Measurements from ENCODE around the gene NCKAP5. TPM values are rescaled to one million over a fixed set of nuclear protein-coding genes. Genes with fewer than 3 reads are reported as not detected.
"Not testable (repeated sequence)": the region's sequence is repeated elsewhere in the genome, so short reads cannot be mapped to it uniquely, and the experiment has no call there.

The NCKAP5 gene
- total RNA-seq, 1 donor from 2014 or later: 33.3 TPM

DNA sequence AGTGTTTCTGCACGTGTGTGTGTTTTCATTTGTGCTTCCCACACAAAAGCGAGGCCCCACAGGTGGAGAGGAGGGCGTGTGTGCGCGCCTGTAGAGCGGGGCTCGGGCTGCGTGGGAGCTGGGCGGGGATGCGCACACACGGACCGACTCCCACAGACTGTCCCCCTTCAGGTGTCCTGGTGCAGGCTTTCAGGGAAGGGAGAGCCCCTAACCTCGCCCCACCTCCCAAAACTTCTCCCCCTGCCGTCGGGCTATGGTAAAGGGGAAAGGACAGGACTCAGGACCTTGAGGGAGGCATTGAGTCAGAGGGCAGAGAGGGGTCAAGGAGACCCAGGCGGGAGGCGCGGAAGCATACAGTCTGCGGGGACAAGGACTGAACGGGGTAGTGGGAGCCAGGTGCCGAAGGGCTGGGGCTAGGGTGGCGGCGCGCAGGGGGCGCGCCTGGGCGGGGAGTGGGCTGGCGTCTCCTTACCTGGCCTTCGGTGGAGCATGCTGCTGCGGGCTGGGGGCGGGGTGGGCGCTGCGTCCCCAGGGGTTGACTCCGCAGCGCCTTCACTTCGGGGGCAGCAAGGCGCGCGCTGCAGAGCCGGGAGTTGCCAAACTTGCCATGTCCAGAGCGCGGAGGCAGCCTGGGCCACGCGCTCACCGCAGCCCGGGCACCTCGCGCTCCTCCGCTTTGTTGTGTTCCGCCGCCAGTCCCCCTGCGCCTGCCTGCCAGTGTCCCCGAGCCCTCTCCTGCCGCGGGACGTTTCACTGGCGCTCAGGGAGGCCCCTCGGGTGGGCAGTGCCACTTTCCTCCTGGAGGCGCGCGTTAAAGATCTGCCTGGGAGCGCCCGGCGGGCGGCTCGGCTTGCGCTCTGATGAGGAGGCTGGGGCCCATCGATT, 302.0 kb downstream of the NCKAP5 start:
- DNase-seq: no peak

DNA sequence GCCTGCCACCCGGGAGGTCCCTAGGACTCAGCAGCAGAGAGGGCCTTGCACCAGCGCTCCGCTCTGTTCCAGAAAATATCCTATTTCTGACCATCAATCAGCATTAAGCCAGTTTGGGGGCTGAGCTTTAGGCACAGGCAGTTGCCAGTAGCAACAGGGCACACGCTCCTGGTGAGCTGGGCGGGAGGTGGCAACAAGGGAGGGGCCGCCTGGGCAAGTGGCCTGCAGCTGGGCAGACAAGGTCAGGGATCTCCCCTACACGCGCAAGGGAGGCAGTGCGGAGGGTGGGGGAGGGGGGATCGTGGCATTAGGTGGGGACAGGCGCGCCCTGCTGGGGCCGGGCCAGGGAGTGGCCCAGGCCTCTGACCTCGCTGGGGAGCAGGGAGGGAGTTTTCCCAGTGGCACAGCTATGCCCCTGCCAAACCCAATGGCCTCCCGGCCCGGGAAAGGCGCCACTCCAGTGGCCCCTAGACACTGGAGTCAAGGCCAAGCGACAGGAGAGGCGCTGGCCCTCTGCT, 302.8 kb downstream of the NCKAP5 start:
- DNase-seq: no peak

DNA sequence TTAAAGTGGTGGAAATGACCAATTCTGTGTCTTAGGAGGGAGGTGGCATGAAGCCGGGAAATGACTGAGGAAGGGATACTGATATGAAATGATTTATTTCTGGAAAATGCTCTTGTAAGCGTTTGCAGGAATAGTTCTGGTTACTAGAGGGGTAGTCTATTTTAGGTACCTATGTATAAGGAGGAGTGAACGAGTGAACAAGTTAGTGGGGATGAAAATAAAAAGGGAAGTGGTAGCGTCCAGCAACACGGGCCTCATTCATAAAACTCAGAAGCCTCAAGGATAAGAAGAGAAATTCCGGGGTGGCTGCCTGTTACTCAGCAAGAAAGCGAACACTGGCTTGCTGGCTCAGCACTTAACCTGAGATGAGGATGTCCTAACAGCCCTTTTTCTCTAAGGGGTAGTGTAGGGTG, 303.3 kb downstream of the NCKAP5 start:
- DNase-seq: no peak

DNA sequence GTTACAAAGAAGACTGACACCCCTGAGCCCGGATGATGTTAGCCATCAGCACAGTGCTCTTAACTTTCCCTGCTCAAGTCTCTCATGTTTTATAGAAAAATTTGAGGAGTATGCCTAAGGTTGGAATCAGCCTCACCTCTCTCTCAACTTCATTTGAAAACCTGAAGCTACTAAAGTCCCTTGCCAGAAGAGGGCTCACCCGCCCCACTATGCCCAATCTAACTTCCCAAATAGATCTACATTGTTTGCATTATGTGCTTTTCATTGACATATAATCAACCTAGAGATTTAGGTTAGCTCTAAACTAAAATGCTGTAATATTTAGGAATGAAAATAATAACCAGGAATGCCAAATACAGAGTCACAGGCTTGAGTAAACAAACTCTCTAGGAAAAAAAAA, 305.4 kb downstream of the NCKAP5 start:
- no peak for DNase-seq

DNA sequence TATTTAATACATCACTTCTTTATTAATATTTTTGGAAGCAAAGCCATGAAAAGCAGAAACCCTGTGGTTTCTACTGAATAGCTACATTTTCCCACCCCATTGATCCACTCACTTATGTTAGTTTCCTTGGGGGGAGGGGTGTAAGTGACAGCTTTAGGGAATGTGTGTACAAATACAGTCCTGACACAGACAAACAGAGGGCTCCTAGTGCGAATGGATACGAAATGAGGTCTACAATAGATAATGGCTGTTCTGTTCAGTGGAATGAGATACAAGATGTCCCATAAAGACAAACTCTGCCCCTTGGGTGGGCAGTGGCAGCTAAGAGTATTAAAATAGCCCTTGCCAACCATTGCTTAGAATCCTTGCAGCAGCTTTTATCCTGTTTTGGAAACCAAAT, 312.9 kb downstream of the NCKAP5 start:
- DNase-seq: no peak

DNA sequence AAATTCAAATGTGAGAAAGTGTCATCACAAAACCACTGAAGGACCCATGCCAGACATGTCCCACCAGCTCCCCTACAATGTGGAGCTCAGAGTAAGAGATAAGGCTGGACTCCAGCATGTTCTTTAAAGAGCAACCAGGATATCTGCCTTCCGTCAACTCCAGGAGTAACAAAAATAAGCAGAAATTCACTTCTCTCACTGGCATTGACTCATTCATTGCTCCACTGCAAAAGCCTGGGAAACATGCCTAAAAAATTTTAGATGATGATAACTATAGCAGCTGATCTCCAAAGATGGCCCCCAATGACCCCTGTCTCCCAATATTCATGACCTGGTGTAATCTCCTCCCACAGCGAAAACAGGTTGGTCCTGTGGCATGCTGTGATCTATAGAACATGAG, 314.5 kb downstream of the NCKAP5 start:
- no peak for DNase-seq

DNA sequence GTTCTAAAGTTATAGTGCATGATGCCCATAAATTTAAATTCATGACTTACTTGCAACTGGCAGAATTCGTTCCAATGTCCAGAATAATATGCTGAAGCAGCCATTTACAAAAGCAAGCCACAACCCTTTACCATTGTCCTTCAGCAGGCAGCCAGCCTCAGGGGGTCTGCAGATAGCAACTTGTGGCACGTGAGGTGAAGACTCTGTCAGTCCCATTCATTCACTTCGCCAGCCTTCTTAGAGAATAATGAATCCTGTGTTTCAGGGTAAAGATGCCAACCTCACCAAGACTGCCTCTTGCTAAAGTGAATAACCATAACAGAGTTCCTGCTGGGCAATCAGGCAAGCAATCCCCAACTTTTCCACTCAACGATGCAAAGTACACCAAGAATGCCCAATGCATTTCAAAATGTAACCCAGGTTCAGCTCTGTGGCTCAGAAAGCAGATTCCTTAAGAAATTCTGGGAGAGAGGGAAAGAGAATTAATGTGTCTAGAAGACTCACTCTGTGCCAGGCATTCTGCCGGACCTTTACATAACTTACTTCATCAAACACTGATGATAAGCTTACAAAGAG, 315.4 kb downstream of the NCKAP5 start:
- no peak for DNase-seq

DNA sequence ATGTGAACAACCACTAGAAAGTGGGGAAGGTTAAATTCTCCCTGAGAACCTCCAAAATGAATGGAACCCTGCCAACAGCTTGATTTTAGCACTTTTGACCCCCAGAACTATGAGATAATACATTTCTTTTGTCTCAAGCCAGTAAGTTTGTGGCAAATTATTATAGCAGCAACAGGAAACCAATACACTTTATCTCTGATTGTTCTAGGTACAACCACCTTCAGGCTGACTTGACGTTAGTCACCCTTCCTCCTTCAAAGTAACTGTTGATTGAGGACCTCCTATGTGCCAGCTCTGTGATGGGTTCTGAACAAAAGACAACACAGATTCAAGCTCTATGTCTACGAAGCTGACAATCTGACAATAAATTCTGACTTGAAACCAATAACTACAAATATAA, 318.9 kb downstream of the NCKAP5 start:
- no peak for DNase-seq

DNA sequence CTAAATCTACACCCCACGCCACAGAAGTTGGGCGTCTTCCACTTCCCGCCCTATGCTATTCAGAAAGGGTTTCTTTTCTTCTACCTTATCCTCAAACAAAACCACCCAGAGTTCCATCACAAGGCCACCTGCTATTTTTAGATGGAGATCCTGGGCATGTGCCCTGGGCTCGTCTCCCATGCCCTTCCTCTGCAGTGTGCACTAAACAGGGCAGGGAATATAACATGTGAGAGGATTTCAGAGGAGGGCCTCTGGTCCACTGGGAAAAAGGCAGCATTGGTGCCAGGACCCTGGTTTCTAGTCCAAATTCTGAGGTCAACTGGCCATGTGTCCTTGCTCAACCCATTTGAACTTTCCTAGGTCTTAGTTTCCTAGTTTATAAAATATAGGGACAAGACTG, 320.0 kb downstream of the NCKAP5 start:
- DNase-seq: no peak

DNA sequence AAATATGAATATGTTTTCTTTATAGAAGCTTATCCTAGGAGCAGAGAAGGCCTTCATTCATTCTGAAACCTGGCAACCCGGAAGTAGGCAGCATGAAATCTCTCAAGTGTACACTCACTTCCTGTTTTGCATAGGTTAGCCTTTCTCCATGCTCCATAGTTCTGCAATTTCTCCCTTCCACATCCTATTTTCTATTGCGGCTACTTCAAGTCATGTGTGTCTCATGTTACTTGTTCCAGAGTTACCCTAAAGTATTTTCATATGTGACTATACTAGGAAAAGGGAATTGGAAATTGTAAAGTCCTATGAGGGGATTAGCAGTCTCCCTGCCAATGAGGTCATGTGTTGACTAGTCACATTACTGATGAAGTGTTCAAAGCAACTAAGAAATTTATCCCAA, 320.6 kb downstream of the NCKAP5 start:
- peak; percentile 28 for DNase-seq

DNA sequence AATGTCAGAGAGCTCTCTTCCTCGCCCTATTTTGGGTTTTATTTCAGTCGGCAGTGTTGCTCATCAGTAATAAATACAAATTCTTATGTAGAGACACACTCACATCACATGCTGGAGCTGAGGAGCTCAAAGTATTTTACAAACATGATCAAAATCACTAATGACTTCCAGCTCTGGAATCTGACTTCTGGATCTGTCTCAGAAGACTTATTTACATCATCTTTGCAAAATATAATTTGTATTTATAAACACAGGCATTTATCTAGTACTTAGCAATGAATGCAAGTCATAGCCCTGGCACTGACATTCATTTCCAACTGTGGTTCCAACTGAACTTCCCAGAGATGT, 327.1 kb downstream of the NCKAP5 start:
- peak; percentile 92 for DNase-seq

DNA sequence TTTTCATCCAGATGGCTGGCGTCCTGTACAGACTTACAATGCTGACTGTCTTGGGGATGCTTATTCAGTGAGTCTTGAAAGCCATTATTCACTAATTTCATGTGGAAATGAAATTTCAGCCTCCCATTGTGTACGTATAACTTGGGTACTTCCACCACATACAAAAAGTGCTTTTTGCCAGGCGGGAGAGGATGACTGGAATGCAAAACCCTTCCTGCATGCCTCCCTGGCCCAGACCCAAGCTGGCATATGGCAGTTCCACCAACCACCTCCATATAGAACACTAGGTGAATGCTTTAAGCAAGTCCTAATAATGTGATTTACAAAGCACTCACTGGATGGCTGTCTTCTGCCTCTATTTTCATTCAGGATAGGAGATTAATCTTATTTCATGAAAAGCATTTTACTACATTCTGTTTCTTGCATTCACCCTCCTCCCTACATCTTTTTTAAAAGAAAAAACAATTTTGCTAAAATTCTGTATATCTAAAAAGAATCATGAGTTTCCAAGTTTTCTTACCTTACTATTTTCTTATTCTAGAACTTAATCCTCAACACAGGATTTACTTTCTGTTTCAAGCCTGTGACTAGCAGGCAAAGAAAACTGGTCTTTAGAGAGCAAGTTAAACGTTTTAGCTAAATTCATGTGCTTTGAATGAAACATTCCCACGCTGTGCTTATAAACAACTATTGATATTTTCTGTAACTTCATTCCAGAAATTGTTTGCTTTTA, 327.6 kb downstream of the NCKAP5 start:
- DNase-seq: no peak

DNA sequence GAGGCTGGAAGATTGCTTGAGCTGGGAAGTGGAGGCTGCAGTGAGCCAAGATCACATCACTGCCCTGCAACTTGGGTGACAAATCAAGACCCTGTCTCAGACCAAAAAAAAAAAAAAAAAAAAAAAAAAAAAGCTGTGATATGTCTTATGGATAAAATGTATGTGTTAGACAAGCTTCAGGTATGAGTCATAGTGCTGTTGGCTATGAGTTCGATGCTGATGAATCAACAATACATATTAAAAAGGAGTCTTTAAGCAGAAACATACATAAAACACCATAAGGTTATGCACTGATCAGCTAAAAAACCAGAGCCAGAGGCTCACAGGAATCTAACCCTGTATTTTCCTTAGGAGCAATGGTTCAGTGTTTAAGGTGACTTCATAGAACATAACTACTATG, 332.3 kb downstream of the NCKAP5 start:
- no peak for DNase-seq

DNA sequence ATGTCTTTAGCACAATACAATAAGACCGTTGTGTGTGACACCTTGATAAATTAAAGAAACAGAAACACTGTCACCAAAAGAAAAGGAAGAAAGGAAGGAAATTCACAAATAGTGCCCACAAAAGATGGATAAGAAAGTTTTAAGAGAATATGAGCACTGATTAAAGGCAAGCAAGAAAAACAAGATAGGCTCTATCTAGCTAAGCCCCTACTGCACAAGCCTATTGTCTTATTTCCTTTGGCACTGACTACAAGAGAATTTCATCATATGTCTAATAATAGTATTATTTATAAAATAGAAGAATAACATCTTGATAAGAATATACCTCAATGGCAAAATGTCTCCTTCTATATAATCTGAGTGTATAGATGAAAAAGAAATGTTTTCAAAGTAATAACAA, 335.7 kb downstream of the NCKAP5 start:
- DNase-seq: no peak

DNA sequence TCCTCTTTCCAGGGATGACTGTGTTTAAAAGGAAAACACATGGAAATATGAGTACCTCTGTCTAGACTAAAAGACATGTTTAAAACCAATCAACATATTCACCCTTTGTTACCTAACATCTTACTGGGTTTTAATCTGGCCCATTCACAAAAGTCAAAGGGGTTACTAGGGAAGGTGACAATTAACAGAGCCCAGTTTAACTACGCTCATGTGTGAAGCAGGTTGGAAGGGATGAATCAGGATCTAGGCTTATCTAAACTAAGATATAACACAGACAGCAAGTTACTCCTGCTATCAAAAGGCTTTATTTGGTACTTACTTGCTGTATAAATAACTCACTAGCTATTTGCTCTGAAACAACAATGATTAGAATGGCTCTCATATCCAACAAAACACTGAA, 337.0 kb downstream of the NCKAP5 start:
- DNase-seq: no peak

DNA sequence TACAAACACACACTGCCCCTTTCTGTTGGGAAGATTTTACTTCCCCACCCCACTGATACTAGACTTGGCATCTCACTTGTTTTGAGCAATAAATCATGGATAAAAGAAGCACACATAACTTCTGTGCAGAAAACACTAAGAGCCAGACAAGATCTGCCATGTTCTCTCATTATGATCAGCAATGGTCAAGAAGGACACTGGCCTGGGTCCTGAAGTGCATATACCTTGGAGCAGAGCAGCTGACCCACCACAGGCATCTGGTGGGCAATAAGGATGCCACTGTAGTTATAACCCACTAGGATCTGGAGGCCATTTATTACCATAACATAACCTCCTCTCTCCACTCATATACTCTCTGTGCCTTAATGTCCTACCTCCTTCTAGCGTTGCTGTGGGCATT, 338.3 kb downstream of the NCKAP5 start:
- DNase-seq: no peak

DNA sequence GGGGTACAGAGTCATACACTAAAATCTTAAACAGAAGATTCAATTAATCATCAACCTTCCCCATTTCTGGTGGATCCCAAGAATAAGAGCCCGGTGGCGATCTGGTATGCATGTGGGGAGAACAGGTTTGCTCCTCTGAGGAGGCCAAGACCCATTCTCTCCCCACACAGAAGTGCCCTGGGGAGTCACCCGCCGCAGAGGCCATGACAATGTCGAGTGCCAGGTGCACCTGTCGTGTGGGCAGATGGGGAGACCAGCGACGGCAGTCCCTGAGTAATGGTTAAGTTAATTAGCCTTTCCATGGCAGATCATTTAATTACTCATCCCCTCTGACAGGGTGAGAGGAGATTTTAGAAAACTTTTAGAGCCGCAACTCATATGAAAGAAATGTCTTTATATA, 345.0 kb downstream of the NCKAP5 start:
- DNase-seq: no peak

DNA sequence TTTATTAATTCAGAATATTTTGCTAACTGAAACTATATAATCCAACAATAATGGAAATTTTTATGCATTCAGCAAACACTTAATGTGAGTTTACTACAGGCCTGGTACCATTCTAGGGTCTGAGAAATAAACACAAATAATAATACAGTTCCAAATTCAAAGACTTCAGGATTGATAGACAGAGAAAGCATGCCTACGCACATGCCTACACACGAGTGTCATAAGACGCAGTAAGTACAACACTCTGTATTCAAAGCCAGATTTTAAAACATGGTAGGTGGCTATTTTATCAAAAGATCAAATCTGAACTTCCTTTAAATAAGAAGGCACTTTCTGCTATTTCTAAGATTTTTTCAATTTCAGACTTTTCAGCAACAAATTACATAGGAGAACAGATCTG, 346.9 kb downstream of the NCKAP5 start:
- DNase-seq: no peak

DNA sequence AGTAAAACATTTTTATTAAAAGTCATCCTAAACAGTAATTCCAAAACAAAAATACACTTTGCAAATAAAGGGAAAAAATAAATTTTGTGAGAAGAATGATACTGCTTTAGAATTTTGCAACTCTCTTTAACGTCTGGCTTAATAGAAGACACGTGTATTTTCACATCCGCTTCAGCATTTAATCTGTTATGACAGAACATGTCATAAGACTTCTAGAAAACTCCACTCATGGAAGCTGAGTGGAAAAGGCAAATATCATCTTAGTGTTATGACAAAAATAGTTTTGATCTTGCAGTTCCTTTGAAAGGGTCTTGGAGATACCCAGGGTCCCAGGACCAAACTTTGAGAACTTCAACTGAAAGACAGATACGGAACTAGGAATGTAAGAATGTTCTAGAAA, 350.1 kb downstream of the NCKAP5 start:
- peak; percentile 38 for DNase-seq

DNA sequence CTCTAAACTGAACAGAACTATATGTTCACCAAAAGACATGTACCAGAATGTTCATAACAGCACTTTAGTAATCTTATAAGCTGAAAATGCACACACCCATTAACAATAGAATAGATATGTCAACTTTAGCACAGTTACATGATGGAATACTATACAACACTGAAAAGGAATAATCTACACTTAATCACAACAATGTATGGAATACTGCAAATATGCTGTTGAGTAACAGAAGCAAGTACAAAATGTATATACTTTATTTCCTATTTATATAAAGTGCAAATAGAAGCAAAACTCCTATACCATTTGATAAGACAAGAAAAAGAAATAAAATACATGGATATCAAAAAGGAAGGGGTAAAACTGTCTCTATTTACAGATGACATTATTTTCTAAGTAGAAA, 352.8 kb downstream of the NCKAP5 start:
- no peak for DNase-seq

DNA sequence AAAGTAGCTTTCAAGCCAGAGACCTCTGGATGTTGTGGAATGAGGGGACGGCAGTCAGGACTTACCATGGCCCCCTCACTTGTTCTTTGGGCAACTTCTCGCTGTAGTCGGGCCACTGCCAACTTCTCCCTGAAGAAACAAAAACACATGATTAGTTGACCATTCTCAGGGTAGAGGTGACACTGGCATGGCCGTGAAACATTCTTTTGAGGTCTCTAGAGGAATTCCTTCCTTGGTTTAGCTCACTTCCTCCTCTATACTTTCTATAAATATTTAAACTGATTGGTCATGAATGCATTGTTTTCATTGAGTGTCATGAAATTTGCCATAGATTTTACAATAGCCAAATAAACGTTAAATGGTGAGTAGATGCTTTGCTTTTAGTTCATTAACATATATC, 354.6 kb downstream of the NCKAP5 start:
- DNase-seq: no peak

DNA sequence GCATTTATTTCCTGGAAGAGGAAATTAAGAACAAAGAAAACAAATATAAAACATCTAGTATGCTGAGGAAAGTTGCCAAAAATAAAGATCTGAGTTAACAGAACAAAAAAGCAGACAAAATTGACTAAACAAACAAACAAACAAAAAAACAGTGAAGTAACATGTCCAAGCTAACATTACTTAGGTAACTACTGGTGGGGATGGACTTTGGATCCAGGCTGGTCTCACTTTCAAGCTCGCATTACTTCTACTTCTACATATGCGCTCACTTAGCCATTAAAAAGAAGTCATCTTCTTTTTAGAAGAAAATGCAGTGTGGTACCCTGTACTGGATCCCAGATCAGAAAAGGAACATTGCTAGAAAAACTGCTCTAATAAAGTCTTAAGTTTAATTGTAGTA, 358.9 kb downstream of the NCKAP5 start:
- no peak for DNase-seq

DNA sequence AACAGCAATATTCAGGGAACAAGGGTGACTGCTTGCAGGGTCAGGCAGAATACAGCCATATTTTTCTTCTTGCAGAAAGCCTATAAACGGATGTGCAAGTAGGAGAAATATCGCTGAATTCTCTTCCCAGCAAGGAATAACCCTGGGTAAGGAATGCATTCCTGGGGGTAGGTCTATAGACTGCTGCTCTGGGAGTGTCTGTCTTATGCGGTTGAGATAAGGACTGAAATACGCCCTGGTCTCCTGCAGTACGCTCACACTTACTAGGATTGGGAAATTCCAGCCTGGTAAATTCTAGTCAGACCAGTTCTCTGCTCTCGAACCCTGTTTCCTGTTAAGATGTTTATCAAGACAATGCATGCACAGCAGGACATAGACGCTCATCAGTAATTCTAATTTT, 361.6 kb downstream of the NCKAP5 start:
- not testable (repeated sequence) for DNase-seq

All from skin of body (tissue), 2 donors.